Ramos (cell line): Measurements from ENCODE around the gene GPBP1.

ENCODE experiments used
- in situ Hi-C: fragments of 300-500 bp; cut with MboI; formaldehyde crosslinking; loops from one replicate; pipeline ENCODE4 v1.14.3; 2022; ENCODE audit warnings: low sequenced_read_pairs; ENCODE audit not compliant: unreplicated experiment

The GPBP1 gene

GRCh38 chr5:57207681-57208080 lies 33.8 kb downstream of the GPBP1 start:
- in situ Hi-C loops: no loop called here

- in situ Hi-C loops: no loop called here
Measured at GRCh38 chr5:57209316-57210040, 35.6 kb downstream of the GPBP1 start.

- in situ Hi-C loops: no loop called here
Measured at GRCh38 chr5:57210633-57211032, 36.8 kb downstream of the GPBP1 start.

GRCh38 chr5:57211039-57211438 lies 37.2 kb downstream of the GPBP1 start:
- in situ Hi-C loops: no loop called here

GRCh38 chr5:57215629-57216195 lies 41.9 kb downstream of the GPBP1 start:
- in situ Hi-C loops: no loop called here

GRCh38 chr5:57216714-57217113 lies 42.9 kb downstream of the GPBP1 start:
- in situ Hi-C loops: no loop called here

- in situ Hi-C loops: no loop called here
Measured at GRCh38 chr5:57219386-57219785, 45.5 kb downstream of the GPBP1 start.

GRCh38 chr5:57221049-57221568 lies 47.2 kb downstream of the GPBP1 start:
- in situ Hi-C loops: loop anchor here (10.0 kb wide), 1 partner anchor 316 kb away; the partner anchor contains the start of gene SETD9

GRCh38 chr5:57225553-57225952 lies 51.7 kb downstream of the GPBP1 start:
- in situ Hi-C loops: loop anchor here (10.0 kb wide), 1 partner anchor 321 kb away; the partner anchor contains the start of gene SETD9

- in situ Hi-C loops: loop anchor here (10.0 kb wide), 1 partner anchor 325 kb away; the partner anchor contains the start of gene SETD9
Measured at GRCh38 chr5:57229313-57229712, 55.5 kb downstream of the GPBP1 start.

GRCh38 chr5:57231607-57232006 lies 57.7 kb downstream of the GPBP1 start:
- in situ Hi-C loops: no loop called here

- in situ Hi-C loops: no loop called here
Measured at GRCh38 chr5:57232293-57233033, 58.6 kb downstream of the GPBP1 start.

- in situ Hi-C loops: no loop called here
Measured at GRCh38 chr5:57243286-57244137, 69.7 kb downstream of the GPBP1 start.

GRCh38 chr5:57244331-57244730 lies 70.5 kb downstream of the GPBP1 start:
- in situ Hi-C loops: no loop called here

- in situ Hi-C loops: no loop called here
Measured at GRCh38 chr5:57246426-57246825, 72.6 kb downstream of the GPBP1 start.

GRCh38 chr5:57247765-57248164 lies 73.9 kb downstream of the GPBP1 start:
- in situ Hi-C loops: no loop called here

GRCh38 chr5:57249265-57249874 lies 75.5 kb downstream of the GPBP1 start:
- in situ Hi-C loops: no loop called here

GRCh38 chr5:57258052-57258451 lies 84.2 kb downstream of the GPBP1 start:
- in situ Hi-C loops: no loop called here

- in situ Hi-C loops: no loop called here
Measured at GRCh38 chr5:57258943-57259342, 85.1 kb downstream of the GPBP1 start.

GRCh38 chr5:57259704-57260103 lies 85.8 kb downstream of the GPBP1 start:
- in situ Hi-C loops: no loop called here
